K562 (cell line): ENCODE data around the gene CCM2. TPM values are rescaled to one million over a fixed set of nuclear protein-coding genes. Genes with fewer than 3 reads are reported as not detected.

ENCODE experiments used
- BRD9 ChIP-seq: fragments of 450-650 bp; IDR thresholded peaks from 2 replicates; pipeline ENCODE4 v1.6.1; 2018; ENCODE audit warnings: low read depth; ENCODE audit not compliant: partially characterized antibody
- CBFA2T2 ChIP-seq: fragments of 450-650 bp; conservative IDR thresholded peaks from 2 replicates; pipeline ENCODE4 v1.6.1; 2017; ENCODE audit warnings: mild to moderate bottlenecking
- E2F6 ChIP-seq, 2 experiments: IDR thresholded peaks; 2 replicates each; pipeline ENCODE4 v1.6.1; 2011; ENCODE audit warnings: borderline replicate concordance in 1 of 2, control low read depth in 1 of 2, low read depth in 1 of 2, low read length in 1 of 2, mild to moderate bottlenecking in 1 of 2, mixed read lengths in 1 of 2, moderate library complexity in 1 of 2; ENCODE audit not compliant: insufficient read depth in 1 of 2, insufficient read length in 1 of 2, poor library complexity in 1 of 2, severe bottlenecking in 1 of 2; ENCODE audit errors: extremely low read depth in 1 of 2
- HDAC3 ChIP-seq: fragments of 450-650 bp; IDR thresholded peaks from 2 replicates; pipeline ENCODE4 v1.6.1; 2018; ENCODE audit warnings: borderline replicate concordance, mild to moderate bottlenecking, moderate library complexity; ENCODE audit not compliant: partially characterized antibody
- KAT8 ChIP-seq: fragments of 450-650 bp; IDR thresholded peaks from 2 replicates; pipeline ENCODE4 v1.6.1; 2016; ENCODE audit warnings: low read depth, mild to moderate bottlenecking
- MEF2A ChIP-seq: IDR thresholded peaks from 2 replicates; pipeline ENCODE4 v1.6.1; 2011; ENCODE audit warnings: low read depth, mild to moderate bottlenecking, low read length, moderate library complexity; ENCODE audit not compliant: control insufficient read depth
- MYC ChIP-seq, 2 experiments: fragments of 250-450 bp in 1 of 2; sonication (Bioruptor Pico) in 1 of 2; IDR thresholded peaks; 2 replicates each; pipeline versions ENCODE4 v1.5.1 to v1.6.1; 2012 to 2021; ENCODE audit warnings: low read depth in 2 of 2, borderline replicate concordance in 1 of 2, improper control_type of control experiment in 1 of 2, low read length in 1 of 2, mild to moderate bottlenecking in 1 of 2, moderate library complexity in 1 of 2
- NFYB ChIP-seq: IDR thresholded peaks from 2 replicates; pipeline ENCODE4 v1.6.1; 2011; ENCODE audit warnings: mild to moderate bottlenecking, moderate library complexity; ENCODE audit not compliant: insufficient read length; ENCODE audit errors: extremely low read depth
- NONO ChIP-seq, 2 experiments: fragments of 200-400 bp in 1 of 2; fragments of 450-650 bp in 1 of 2; formaldehyde crosslinking in 1 of 2; IDR thresholded peaks; 2 replicates each; pipeline ENCODE4 v1.6.1; 2017; ENCODE audit warnings: low read depth in 2 of 2, mild to moderate bottlenecking in 2 of 2, moderate library complexity in 2 of 2, low read length in 1 of 2
- OTX1 ChIP-seq: fragments of 450-650 bp; formaldehyde crosslinking; IDR thresholded peaks from 2 replicates; pipeline ENCODE4 v1.4.0; 2022; ENCODE audit warnings: mild to moderate bottlenecking
- PHF21A ChIP-seq: fragments of 450-650 bp; IDR thresholded peaks from 2 replicates; pipeline ENCODE4 v1.6.1; 2017; ENCODE audit warnings: low read depth, borderline replicate concordance
- RERE ChIP-seq: sonication (generic); formaldehyde crosslinking; IDR thresholded peaks from 2 replicates; pipeline ENCODE4 v1.8.0; 2023; ENCODE audit warnings: missing genetic modification reagents, mild to moderate bottlenecking, borderline replicate concordance
- SMAD4 ChIP-seq: fragments of 250-450 bp; sonication (Bioruptor Pico); conservative IDR thresholded peaks from 2 replicates; pipeline ENCODE4 v1.8.0; 2021; ENCODE audit warnings: inconsistent platforms, mild to moderate bottlenecking, moderate library complexity
- ZNF217 ChIP-seq: sonication (generic); formaldehyde crosslinking; IDR thresholded peaks from 2 replicates; pipeline ENCODE4 v1.8.0; 2022; ENCODE audit warnings: mild to moderate bottlenecking, missing genetic modification reagents
- polyA plus RNA-seq, 8 experiments: library from polyadenylated mRNA; depleted of rRNA in 4 of 8; stranded (reverse) in 5 of 8; unstranded in 3 of 8; fragments of >200 nt; fragmentation: Nextera tagmentation in 2 of 8; fragmentation: Illumina TruSeq in 1 of 8; extraction: Ambion mirVana in 2 of 8; extraction: Trizol in 1 of 8; gene quantifications; 2 replicates each; pipeline versions ENCODE4 v1.2.1 to v1.2.3, GENCODE V29; 2011 to 2014; ENCODE audit warnings: inconsistent platforms in 1 of 8, missing spikeins in 1 of 8
- total RNA-seq, 7 experiments: library from RNA; depleted of rRNA in 6 of 7; stranded (reverse); fragments of >200 nt in 6 of 7; fragmentation: Illumina TruSeq in 2 of 7; extraction: Trizol in 2 of 7; gene quantifications; 2 replicates each; pipeline versions ENCODE4 v1.2.1 to v1.2.3, GENCODE V29; 2011 to 2021; ENCODE audit warnings: low replicate concordance in 1 of 7
- TF ChIP-seq, protein P1 (sequence below), 2 experiments: fragments of 450-650 bp; IDR thresholded peaks; 2 replicates each; pipeline ENCODE4 v1.6.1; 2018; ENCODE audit warnings: mild to moderate bottlenecking in 2 of 2, low read depth in 1 of 2; ENCODE audit not compliant: partially characterized antibody in 2 of 2

CCM2 gene
- total and polyA plus RNA-seq, 9 of the 15 experiments (the other 6 are each of a cell fraction or from before 2014, with no cell fraction given) = 0.41 to 38.6 (median 25.9) TPM

- TF ChIP-seq, protein P1, sequence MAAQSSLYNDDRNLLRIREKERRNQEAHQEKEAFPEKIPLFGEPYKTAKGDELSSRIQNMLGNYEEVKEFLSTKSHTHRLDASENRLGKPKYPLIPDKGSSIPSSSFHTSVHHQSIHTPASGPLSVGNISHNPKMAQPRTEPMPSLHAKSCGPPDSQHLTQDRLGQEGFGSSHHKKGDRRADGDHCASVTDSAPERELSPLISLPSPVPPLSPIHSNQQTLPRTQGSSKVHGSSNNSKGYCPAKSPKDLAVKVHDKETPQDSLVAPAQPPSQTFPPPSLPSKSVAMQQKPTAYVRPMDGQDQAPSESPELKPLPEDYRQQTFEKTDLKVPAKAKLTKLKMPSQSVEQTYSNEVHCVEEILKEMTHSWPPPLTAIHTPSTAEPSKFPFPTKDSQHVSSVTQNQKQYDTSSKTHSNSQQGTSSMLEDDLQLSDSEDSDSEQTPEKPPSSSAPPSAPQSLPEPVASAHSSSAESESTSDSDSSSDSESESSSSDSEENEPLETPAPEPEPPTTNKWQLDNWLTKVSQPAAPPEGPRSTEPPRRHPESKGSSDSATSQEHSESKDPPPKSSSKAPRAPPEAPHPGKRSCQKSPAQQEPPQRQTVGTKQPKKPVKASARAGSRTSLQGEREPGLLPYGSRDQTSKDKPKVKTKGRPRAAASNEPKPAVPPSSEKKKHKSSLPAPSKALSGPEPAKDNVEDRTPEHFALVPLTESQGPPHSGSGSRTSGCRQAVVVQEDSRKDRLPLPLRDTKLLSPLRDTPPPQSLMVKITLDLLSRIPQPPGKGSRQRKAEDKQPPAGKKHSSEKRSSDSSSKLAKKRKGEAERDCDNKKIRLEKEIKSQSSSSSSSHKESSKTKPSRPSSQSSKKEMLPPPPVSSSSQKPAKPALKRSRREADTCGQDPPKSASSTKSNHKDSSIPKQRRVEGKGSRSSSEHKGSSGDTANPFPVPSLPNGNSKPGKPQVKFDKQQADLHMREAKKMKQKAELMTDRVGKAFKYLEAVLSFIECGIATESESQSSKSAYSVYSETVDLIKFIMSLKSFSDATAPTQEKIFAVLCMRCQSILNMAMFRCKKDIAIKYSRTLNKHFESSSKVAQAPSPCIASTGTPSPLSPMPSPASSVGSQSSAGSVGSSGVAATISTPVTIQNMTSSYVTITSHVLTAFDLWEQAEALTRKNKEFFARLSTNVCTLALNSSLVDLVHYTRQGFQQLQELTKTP (IDR thresholded peaks at IDR 0.05; ENCODE audit: low read depth in 1 of 2, partially characterized antibody in 2 of 2) = no peak
- TF ChIP-seq OTX1 = no peak
- TF ChIP-seq NONO (IDR thresholded peaks at IDR 0.05; ENCODE audit: low read depth in 2 of 2, low read length in 1 of 2) = no peak
- no peak for TF ChIP-seq ZNF217 (CRISPR knock-in tag)
- no peak for TF ChIP-seq PHF21A
- TF ChIP-seq CBFA2T2 = 0 out of 2 replicates have a peak, but pooled peaks have one; percentile 7
- TF ChIP-seq SMAD4 (CRISPR knock-in tag) = peak; percentile 60; the same call in 1 of the 2 replicates
- TF ChIP-seq MYC (IDR thresholded peaks at IDR 0.05; ENCODE audit: low read depth, low read length) = peak; percentile 64
- TF ChIP-seq MYC (CRISPR knock-in tag; IDR thresholded peaks at IDR 0.05; ENCODE audit: borderline replicate concordance, low read depth) = no peak
- TF ChIP-seq BRD9 = no peak
- TF ChIP-seq KAT8 = no peak
- TF ChIP-seq NFYB = no peak
- TF ChIP-seq E2F6 (IDR thresholded peaks at IDR 0.05; ENCODE audit: borderline replicate concordance in 1 of 2, extremely low read depth in 1 of 2, insufficient read depth in 1 of 2, insufficient read length in 1 of 2, low read depth in 1 of 2, low read length in 1 of 2, poor library complexity in 1 of 2, severe bottlenecking in 1 of 2) = peak in 1 of 2 experiments; percentile 32
- no peak for TF ChIP-seq RERE (CRISPR knock-in tag)
- TF ChIP-seq MEF2A = peak; percentile 42; the same call in 1 of the 2 replicates
- TF ChIP-seq HDAC3 = peak; percentile 28
These were observed 44.3 kb upstream of the CCM2 start (continued) for GRCh38 chr7:44955733-44956132.
